Hepatocyte (in vitro differentiated cells): ENCODE measurements around the gene ADORA2A.

Experiments
- EZH2 ChIP-seq: fragments of 200-600 bp; sonication (generic); IDR thresholded peaks from 2 replicates; pipeline ENCODE4 v1.6.1; 2016; ENCODE audit warnings: antibody characterized with exemption, mild to moderate bottlenecking, borderline replicate concordance
- EZH2phosphoT487 ChIP-seq: fragments of 200-600 bp; sonication (generic); IDR thresholded peaks from one replicate; pipeline ENCODE4 v1.6.1; 2018; ENCODE audit warnings: antibody characterized with exemption, mild to moderate bottlenecking, low read depth, moderate library complexity; ENCODE audit not compliant: unreplicated experiment, severe bottlenecking
- TF ChIP-seq, protein P1 (sequence below): fragments of 200-600 bp; sonication (generic); IDR thresholded peaks from 2 replicates; pipeline ENCODE4 v1.5.1; 2016; ENCODE audit warnings: antibody characterized with exemption, mild to moderate bottlenecking; ENCODE audit not compliant: poor library complexity

DNA sequence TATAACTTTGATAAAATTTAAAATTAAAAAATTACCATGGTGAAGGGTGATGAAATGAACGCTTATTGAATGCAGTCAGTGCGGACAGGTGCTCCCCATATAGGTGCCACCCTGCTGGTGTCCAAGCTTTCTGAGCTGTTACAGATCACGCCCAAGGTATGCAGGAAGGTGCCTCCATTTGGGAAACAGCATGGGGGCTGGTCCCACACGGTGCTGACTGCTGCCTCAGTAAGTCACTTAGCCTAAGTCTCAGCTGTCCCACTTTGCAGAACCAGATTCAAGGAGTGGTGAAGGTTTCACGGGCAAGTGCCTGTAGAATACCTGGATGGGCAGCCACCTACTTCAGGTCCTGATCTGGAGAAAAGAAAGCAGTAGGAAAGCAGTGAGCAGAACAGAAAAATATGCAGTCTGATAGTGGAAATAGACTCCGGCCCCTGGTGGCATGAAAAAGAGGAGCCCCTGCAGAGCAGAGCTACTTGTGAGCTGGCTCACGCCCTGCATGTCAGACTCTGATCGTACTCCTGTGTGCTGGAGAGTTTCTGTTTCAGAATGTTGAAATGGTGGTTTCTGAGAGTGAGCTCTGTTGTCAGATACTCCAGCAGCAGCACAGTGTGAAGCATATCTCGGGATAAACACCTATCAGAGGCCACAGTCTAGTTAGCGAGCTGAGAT, 33.2 kb downstream of the ADORA2A start:
- TF ChIP-seq, protein P1, sequence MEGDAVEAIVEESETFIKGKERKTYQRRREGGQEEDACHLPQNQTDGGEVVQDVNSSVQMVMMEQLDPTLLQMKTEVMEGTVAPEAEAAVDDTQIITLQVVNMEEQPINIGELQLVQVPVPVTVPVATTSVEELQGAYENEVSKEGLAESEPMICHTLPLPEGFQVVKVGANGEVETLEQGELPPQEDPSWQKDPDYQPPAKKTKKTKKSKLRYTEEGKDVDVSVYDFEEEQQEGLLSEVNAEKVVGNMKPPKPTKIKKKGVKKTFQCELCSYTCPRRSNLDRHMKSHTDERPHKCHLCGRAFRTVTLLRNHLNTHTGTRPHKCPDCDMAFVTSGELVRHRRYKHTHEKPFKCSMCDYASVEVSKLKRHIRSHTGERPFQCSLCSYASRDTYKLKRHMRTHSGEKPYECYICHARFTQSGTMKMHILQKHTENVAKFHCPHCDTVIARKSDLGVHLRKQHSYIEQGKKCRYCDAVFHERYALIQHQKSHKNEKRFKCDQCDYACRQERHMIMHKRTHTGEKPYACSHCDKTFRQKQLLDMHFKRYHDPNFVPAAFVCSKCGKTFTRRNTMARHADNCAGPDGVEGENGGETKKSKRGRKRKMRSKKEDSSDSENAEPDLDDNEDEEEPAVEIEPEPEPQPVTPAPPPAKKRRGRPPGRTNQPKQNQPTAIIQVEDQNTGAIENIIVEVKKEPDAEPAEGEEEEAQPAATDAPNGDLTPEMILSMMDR: no peak
- TF ChIP-seq EZH2 (no peak), EZH2phosphoT487 (no peak)
